Measurements from ENCODE around the gene VPS8.

VPS8 gene

DNA sequence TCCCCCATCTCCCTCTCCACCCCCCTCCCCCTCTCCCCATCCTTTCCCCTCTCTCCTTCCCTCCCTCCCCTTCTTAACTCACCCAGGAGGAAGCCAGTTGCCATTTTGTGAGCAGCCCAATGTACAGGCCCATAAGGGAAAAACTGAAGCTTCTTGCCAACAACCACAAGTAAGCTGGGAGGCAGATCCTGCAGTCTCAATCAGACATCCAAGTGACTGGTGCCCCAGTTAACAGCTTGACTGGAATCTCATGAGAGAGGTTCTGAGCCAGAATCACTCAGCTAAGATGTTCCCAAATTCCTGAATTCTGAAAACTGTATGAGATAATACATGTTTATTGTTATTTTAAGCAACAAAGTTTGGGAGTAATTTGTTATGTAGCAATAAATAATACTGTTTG is 250.2 kb downstream of the VPS8 start:
- DNase-seq, result no peak

DNA sequence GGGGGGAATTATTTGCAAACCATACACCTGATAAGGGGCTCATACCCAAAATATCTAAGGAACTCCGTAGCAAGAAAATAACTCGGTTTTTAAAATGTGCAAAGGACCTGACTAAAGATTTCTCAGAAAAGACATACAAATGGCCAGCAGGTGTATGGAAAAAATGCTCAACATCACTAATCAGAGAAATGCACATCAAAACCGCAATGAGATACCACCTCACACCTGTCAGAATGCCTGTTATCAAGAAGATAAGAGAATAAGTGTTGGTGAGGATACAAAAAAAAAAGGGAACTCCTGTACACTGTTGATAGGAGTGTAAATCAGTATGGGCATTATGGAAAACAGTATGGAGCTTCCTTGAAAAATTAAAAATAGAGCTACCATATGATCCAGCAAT is 251.5 kb downstream of the VPS8 start:
- DNase-seq, result no peak

DNA sequence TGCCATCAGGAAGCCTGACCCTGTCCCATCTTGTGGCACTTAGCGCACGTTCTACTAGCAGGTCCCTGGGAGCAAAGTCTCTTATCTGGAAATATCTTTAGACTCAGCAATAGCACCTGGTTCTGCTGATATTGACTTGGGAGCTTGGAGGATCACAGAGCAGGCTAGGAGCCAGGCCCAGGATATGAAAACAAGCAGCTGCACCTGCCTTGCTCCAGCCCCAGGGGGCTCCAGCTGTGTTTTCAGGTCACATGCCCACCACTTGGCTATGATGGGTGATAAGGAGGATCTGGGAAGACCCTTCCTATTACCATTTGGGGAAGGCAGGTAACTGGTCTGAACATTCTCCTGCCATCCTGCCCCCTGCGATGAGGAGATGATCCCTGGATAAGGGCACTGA is 253.1 kb downstream of the VPS8 start:
- DNase-seq, result no peak

DNA sequence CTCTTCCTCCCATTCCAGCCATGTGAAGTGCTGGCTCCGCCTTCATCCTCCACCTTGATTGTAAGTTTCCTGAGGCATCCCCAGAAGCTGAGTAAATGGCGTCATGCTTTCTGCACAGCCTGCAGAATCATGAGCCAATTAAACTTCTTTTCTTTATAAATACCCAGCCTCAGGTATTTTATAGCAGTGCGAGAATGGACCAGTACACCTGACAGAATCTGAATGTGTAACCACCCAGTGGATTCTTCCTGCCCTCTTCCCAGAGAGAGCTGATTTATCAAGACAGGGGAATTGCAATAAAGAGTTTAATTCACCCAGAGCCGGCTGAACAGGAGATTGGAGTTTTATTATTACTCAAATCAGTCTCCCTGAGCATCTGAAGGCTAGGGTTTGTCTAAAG is 254.3 kb downstream of the VPS8 start:
- DNase-seq, result no peak

DNA sequence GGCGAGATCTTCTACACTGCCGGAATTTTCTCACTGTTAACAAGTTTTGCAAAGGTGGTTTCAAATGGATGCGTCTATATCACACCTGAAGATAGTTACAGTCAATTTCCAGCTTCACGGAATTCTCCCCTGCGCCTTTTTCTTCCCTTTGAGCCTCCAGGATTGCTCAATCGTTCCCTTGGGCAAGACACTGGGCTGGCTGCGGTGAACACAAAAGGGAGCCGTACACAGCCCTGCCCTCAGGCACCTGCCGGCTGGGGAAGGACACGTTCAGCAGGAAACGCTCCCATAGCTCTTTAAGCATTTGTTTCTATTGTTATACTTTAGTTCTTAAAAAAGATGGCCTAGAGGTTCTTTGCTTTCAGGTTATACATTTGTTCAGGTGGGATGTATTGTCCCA is 255.2 kb downstream of the VPS8 start:
- no peak for DNase-seq

DNA sequence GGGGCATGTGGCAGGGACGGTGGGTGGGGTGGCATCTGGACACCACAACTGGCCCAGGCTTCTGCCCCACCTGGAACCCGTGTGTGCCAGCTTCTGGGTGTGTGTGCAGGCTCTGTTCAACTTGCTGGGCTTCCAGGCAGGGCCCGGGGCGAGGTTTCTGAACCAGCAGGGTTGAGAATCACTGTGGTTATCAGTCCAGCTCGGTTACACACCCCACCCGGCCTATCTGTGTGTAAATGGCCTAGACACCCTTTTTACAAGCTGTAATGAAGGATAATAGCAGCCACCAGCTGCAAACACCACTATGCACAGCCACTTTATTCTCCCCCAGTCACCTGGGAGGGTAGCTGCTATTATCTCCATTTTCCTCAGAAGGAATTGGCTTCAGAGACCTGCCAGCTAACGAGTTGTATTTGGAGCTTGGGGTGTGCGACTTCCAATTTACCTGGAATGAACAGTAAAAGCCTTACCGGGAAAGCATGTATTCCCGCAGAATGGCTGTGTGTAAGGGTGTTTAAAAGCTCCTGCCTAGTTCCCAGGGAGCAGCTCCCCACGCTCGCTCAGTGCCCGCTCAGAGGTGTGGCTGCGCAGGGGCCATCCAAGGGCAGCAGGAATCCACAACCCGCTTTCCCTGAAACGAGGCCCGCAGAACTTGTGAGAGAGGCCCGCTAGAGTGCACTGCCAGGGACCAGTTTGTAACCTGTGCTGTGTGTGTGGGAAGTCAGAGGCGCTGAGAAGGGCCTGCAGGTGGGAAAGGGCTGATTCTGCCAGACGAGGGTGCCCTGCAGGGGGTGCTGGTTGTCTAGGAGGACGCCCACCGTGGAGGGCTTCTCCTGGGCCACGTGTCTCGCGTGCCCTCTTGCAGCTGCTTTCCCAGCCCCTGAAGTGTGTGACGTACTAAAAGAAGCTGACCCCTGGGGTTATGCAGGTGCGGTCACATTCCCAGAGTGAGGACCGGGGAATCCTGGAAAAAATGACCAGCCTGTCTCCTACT is 257.4 kb downstream of the VPS8 start:
- no peak for DNase-seq

DNA sequence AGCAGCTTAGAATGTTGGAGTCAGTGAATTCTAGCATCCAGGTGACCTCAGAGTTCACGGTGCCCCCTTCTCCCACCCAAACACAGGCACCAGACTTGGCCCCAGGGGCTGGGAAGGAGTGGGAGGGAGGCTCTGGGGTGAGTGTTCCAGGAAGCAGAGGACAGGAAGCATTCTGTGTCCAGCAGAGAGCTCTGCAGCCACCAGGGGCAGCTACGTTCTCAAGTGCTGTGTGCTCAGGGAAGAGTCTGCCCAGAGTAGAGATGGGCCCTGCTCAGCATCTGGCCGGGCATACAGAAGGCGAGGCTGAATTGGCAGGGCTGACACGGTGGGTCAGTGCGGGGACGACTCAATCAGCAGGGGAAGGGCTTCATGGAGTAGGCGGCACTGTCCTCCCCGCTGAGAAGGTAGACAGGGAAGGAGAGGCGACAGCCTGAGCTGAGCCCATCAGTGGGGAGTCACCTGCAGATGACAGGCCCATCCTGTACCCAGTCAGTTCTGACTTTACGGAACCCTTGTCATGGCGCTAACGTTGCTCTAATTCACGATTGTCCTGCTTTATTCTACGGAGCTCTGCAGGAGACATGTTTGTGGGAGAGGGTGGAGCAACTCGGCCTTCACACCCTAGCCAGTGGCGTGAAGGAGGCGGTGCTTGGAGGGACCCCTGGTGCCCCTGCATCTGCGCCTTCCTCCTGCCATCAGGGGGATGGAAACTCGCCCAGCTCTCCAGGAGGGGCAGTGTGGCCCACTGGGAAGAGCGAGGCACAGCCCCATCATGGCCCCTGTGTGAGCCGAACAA is 258.7 kb downstream of the VPS8 start:
- DNase-seq, result peak; percentile 25

DNA sequence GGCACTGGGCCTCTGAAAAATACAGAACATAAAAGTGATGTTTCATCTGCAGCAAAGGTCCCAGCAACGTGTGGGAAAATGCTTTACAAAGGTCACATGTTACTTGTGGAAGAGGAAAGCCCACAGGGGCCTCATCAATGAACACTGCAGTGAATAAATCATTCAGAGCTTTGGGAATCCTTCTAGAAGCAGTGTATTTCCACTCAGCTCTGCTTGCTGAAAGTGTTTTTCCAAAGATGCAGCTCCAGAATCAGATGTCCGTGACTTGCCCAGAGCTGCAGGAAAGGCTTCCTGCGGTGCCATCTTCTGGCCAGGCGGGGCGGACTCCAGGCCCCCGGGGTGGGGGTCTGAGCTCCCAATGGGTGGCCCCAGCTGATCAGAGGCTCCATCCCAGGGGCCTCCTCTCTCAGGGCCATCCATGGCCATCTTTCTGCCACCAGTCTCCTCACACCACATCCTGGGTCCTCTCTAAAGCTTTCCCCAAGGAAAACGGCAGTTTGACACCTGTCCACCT is 259.4 kb downstream of the VPS8 start:
- DNase-seq, result no peak

DNA sequence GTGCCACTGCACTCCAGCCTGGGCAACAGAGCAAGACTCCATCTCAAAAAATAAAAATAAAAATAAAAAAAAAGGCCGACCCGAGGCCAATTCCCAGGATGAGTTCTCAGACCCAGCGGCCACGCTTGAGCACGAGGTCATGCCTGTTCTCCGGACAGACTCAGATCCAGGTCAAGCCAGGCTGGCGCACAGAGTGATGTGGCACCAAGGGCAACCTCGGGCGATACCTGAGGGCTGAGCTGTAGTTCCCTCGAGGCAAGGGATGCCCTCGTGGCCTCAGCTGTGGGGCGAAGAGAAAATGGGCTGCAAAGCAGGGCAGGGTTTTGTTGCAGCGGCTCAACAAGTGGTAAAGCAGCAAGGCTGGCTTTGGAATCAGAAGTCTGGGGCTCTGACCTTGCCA is 263.6 kb downstream of the VPS8 start:
- DNase-seq, result no peak

DNA sequence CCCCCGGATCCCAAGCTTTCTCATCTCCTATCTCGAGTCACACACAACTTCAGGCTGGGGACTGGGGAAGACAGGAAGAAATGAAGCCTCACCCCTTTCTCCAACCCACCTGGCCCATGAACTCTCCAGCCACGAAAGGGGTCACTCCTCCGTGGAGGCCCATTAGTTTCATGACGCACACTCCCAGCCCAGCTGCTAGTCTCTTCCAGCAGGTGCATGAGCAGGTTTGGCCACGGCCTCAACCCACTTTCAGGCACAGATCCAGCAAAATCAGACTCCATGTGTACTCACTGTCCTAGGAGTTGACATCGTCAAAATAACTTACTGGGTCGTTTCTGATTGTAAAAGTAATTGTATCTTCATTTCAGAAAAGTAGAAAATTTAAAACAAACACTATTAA is 264.3 kb downstream of the VPS8 start:
- no peak for DNase-seq

DNA sequence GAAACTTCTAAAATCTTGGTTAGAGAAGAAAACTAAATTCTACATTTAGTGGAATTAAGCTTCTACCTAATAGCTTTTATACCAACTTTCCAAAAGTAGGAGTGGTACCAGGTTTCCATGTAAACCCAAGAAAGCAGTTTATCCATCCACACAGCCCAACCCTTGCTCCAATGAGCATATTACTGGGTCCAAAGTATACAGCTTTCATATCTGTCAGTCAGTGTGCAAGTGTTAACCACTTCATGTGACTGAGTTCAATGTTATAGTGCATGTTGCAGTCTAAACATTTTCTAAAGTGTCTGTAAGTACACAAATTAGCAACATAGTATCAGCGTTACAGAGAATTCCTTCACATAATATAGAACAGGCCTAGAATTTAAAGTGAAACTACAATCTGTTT is 267.7 kb downstream of the VPS8 start:
- DNase-seq, result no peak

DNA sequence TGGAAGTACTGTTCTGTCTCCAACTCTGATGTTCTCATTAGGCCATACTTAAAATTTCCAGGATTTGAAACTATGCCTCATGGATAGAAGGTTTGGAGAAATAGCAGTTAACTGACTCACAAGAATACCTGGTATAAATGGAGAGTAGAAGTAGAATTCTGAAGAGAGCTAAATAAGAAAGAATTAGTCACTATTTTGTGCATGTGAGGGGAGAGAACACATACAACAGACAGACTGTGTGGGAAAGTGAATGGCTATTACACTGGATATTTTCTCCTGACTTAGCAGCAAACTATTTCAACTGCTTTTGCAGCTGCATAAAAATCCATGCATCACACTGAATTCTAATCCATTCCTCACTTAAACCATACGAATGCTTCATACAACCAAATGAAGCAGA is 269.6 kb downstream of the VPS8 start:
- DNase-seq, result no peak

DNA sequence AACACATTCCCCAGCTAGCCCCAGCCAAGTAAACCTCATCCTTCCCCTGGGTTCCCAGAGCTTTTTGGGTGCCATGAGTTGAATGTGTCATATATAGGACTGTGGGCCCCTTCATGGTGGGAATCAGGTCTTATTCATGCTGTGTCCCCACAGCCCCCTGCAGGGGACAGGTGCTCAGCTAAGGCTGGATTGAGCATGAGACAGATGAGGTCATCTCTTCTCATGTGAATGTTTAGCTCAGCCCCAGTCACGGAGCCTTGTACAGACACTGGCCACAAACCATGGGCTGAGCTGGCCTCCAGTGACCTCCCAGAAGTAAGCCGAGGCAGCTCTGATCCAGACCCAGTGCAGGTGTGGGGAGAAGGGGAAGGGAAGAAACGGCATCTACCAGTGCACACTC is 270.2 kb downstream of the VPS8 start:
- no peak for DNase-seq

DNA sequence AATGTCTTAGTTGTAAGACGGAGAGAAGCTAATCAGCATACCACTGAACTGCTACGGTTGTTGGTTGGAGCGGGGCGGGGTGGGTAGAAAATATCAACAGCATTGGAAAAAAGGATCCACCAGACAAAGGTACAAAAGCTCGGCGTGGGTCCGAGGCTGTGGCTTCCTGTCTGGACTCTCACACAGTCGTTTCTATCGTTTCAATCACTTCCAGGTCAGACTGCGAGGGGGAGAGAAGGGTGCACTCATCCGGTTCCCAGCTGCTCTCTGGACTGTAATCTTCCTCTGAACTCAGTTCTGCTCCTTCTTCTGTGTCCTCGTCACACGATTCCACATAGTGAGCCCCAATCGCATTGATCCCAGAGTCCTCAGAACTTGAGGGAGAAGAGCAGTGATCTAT is 270.9 kb downstream of the VPS8 start:
- no peak for DNase-seq

DNA sequence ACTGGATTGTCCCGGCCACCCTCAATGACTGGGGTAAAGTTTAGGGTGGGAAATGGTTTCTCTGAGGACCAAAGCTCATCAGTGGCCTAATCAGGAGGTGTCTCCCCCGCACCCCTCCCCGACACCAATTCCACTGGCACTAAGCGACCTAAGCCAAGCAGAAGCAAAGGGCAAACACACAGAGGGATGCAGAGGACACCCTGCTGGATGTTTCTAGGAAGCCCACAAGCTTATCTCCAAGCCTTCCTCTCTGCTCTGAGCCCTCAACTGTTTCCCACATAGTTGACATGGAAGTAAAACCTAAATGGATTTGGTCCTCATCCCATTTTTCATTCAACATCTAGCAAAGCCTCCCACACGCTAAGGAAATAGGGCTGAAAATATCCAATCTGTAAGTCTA is 272.4 kb downstream of the VPS8 start:
- DNase-seq, result no peak

DNA sequence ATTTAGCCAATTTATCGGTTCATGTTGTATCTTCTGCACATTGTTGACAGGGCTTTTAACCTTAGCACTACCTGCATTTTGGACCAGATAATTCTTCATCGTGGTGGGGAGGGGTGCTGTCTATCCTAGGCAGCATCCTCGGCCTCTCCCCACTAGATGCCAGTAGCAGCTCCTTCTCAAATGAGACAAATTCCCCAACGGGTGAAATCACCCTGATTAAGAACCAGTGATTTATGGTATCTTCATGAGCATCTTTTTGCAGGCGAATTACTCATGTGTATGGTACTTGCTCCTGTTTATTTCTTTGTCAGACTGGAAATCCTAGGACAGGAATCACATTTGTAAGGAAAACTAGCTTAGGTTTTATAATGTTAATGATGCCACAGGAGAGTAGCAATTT is 272.9 kb downstream of the VPS8 start:
- peak; percentile 53 for DNase-seq

DNA sequence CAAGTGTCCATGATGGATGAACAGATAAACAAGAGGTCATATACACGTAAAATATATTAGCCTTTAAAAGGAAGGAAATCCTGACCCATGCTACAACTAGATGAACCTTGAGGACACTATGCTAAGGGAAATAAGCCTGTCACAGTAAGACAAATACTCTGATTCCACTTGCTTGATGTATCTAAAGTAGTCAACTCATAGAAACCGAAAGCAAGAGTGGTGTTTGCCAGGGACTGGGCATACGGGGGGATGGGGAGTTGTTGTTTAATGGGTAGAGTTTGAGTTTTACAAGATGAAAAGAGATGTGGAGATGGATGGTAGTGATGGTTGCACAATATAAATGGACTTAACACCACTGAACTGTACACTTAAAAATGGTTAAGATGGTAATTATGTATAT is 275.5 kb downstream of the VPS8 start:
- no peak for DNase-seq

DNA sequence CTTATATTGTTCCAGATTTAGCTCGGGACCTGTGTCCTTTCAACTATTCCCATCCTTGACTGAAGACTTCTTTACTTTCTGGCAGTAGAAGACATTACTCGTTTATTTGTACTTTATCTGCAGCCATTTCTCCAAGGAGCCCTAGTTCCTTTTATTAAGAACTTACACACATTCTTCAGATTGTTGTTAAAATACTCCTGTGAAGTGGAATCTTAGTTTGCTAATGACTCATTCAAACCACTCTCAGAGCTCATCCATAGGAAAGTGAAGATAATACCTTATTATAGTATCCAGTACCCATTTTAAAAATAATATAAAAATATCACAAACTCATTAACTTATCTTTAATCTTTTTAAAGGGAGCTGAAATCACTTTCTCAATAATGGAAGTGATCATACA is 277.4 kb downstream of the VPS8 start:
- DNase-seq, result peak; percentile 54

DNA sequence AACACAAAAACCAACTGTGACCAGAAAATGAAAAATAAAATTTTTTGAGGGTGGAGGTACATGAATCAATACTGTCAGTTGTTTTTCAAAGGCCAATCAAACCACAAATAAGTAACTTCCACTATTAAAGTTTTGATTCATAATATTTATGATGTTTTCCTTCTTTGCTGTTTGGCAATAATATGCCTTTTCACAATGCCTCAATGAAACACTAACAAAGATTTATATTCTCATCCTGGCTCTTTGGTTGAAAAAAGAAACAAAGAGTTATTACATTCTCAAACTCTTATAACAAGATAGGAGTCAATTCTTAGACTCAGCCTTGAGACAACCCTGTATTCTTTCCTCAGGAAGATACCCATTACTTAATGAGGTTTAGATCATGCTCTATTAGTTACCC is 277.8 kb downstream of the VPS8 start:
- no peak for DNase-seq

DNA sequence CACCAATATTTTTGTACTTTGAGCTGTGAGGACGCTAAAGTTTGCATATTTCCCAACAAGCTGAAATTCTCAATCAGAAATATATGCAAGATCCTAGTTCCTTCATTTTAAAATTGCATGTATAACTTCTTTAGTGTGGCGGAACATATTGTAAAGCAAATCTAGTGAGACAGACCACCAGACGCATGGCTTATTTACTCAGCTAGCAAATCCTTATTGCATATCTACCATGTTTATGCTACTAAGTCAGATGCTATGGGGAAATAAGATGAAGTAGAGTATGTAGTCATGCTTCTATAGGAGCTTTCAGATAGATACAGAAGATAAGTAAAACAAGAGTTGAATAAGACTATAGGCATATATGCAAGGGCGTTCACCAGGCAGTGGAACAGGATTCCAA is 278.8 kb downstream of the VPS8 start:
- DNase-seq, result no peak

DNA sequence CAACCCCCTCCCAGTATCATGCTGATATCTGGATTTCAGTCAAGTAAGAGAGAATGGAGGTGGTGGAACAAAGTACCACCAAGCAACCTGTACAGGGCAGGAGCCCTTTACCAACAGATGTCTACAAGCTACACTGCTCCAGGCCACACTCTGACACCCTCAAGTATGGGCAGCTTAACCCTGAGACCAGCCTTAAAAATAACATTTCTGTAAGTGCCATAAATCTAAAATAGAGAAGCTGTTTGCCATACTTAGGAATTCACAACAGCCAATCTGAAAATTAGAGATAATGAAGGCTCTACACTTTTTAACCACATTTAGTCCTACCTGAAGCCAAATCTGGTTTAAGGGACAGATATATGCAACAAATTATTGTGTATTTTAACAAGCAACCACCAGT is 281.1 kb downstream of the VPS8 start:
- DNase-seq, result no peak

DNA sequence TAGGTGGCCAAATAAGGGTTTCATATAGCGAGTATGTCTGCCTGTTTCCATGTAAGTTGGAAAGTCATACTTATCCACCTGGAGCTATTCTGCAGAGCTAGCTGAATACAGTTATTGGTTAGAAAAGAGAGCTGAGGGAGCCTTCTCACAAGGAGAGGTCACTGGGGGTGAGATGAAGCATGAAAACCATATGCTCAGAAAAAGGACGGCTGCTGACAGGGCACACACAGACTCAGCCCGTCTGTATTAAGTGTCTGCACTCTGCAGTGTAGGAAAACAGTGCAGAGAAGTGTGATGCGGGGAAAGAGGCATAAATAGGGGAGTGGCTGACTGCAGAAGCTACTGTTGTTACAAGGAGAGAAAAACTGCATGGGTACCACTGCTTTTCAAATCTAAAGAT is 282.7 kb downstream of the VPS8 start:
- DNase-seq, result no peak

Measured in fibroblast of skin of scalp (primary cell).